ENCODE data around the gene CARD14. TPM values are rescaled to one million over a fixed set of nuclear protein-coding genes. Genes with fewer than 3 reads are reported as not detected.

The CARD14 gene
- total RNA-seq, result under 0.01 TPM in 1 of 2 replicates, not detected in the other

DNA sequence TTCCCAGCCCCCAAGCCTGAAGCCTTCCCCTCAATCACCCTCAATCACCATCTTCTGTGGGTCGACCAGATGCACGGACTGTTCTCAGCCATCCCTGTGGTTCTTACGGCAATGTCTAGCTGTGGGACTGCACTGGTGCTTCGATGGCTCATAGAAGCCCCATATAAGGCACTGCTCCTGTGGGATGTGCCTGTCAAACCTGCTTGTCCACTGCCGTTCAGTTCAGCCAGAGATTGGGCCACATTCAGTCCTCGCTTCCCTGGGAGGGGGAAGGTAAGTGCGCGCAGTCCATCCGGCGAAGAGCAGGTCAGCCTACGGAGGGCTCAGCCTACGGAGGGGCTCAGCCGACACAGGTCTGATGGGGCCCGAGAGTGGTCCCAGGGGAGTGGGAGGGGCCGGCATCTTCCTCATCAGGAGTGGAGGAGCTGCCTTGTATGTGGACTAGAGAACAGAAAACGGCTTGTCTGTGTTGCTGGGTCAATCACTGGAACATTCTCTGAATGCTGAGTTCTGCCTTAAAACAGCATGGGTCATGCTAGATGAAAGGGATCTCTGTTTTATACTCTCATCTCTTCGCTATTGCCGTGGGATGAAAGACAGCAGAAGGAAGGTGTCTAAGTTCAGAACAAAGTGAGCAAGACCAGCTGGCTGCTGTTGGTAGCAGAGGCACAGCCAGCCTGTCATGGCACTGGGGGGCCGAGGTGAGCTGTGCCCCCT lies at the start of gene CARD14:
TSS of gene CARD14 (plus strand) at position 247 of the 717 bp plus-strand sequence. CDS start 11,409 bp downstream, outside the sequence.

GRCh38 chr17:80147035-80147822 lies 22.6 kb upstream of the CARD14 start, which contains the start of gene EIF4A3:
TSS of gene EIF4A3 (minus strand) at chr17:80147128. CDS start at chr17:80146961, 167 bp downstream.

GRCh38 chr17:80220054-80220735 lies 50.4 kb downstream of the CARD14 start, which contains the start of the genes SGSH and SLC26A11:
TSS of gene SGSH (minus strand) at chr17:80220333. CDS start at chr17:80220313, 20 bp downstream.
TSS of gene SLC26A11 (plus strand) at chr17:80220427. CDS start at chr17:80221561, 1,134 bp downstream.

Other genes with a start within 250 kb of the CARD14 start
- gene TBC1D16, start 134.2 kb upstream of the CARD14 start, total RNA-seq, result 20.0 and 24.0 TPM in 2 replicates
- gene CCDC40, start 133.4 kb upstream of the CARD14 start, total RNA-seq, result 2.5 and 2.7 TPM in 2 replicates
- gene GAA, start 68.4 kb upstream of the CARD14 start, total RNA-seq, result 5.9 and 33.8 TPM in 2 replicates
- 99.8 and 141 TPM in 2 replicates for gene EIF4A3, start 22.9 kb upstream of the CARD14 start, total RNA-seq
- 5.4 and 6.9 TPM in 2 replicates for gene SGSH, start 50.3 kb downstream of the CARD14 start, total RNA-seq
- 4.0 and 7.3 TPM in 2 replicates for gene SLC26A11, start 50.4 kb downstream of the CARD14 start, total RNA-seq
- gene RNF213, start 90.8 kb downstream of the CARD14 start, total RNA-seq, result 66.7 and 95.6 TPM in 2 replicates
- gene ENDOV, start 245.1 kb downstream of the CARD14 start, total RNA-seq, result 23.0 and 32.1 TPM in 2 replicates

Data from regular cardiac myocyte (primary cell).